ENCODE measurements around the gene CCNF.

The CCNF gene

GRCh38 chr16:2462031-2462866, 33.0 kb downstream of the CCNF start:
- no peak overlapping the region for H3K4me3 ChIP-seq (ENCODE audit: low read depth, low read length)
- no peak for DNase-seq (ENCODE audit: low read depth, low spot score)
- no peak for TF ChIP-seq CTCF (IDR thresholded peaks at IDR 0.05; ENCODE audit: insufficient read depth, low read length, missing control alignments)
- CTCF ChIA-PET = interaction anchor here (1.3 kb wide), 2 partner anchors 20 to 22 kb away, joined by 3 read pairs; no protein-coding TSS in a partner anchor
- POLR2A ChIA-PET = no interaction called here

- no peak overlapping the region for H3K4me3 ChIP-seq (ENCODE audit: low read depth, low read length)
- CTCF ChIA-PET = no interaction called here
- no peak for TF ChIP-seq CTCF (IDR thresholded peaks at IDR 0.05; ENCODE audit: insufficient read depth, low read length, missing control alignments)
- POLR2A ChIA-PET = no interaction called here
- DNase-seq (ENCODE audit: low read depth, low spot score) = no peak
Measured at GRCh38 chr16:2464333-2464732, 35.1 kb downstream of the CCNF start.

- ChIA-PET CTCF (interaction anchor here (1.7 kb wide), 1 partner anchor 13 kb away, joined by 4 read pairs; no protein-coding TSS in a partner anchor), POLR2A (no interaction called here)
- DNase-seq (ENCODE audit: low read depth, low spot score) = no peak
- H3K4me3 ChIP-seq (ENCODE audit: low read depth, low read length) = no peak overlapping the region
- no peak for TF ChIP-seq CTCF (IDR thresholded peaks at IDR 0.05; ENCODE audit: insufficient read depth, low read length, missing control alignments)
Measured at GRCh38 chr16:2465653-2466415, 36.6 kb downstream of the CCNF start.

GRCh38 chr16:2466667-2467527, 37.6 kb downstream of the CCNF start:
- H3K4me3 ChIP-seq (ENCODE audit: low read depth, low read length) = peak overlapping the region; percentile 53
- POLR2A ChIA-PET = interaction anchor here (0.8 kb wide), 1 partner anchor 39 kb away, joined by 4 read pairs; no protein-coding TSS in a partner anchor
- no peak for TF ChIP-seq CTCF (IDR thresholded peaks at IDR 0.05; ENCODE audit: insufficient read depth, low read length, missing control alignments)
- no peak for DNase-seq (ENCODE audit: low read depth, low spot score)
- CTCF ChIA-PET = interaction anchor here (0.7 to 1.7 kb wide), 2 partner anchors 14 to 171 kb away, joined by 3 to 4 read pairs; no protein-coding TSS in a partner anchor

- ChIA-PET POLR2A (interaction anchor here (0.7 to 0.8 kb wide), 2 partner anchors 27 to 39 kb away, joined by 3 to 4 read pairs; no protein-coding TSS in a partner anchor), CTCF (interaction anchor here (0.7 to 2.0 kb wide), 4 partner anchors 8 to 171 kb away, joined by 3 to 8 read pairs (median 4); partner anchors contain the start of gene TEDC2)
- no peak for TF ChIP-seq CTCF (IDR thresholded peaks at IDR 0.05; ENCODE audit: insufficient read depth, low read length, missing control alignments)
- peak overlapping the region; percentile 53 for H3K4me3 ChIP-seq (ENCODE audit: low read depth, low read length)
- no peak for DNase-seq (ENCODE audit: low read depth, low spot score)
Measured at GRCh38 chr16:2467528-2468232, 38.4 kb downstream of the CCNF start.

Measured in AG04449 (cell line).